Heart right ventricle (tissue), 16 donors: ENCODE measurements around the gene SGCA. TPM values are rescaled to one million over a fixed set of nuclear protein-coding genes. Genes with fewer than 3 reads are reported as not detected.

Source experiments
- ATAC-seq, 8 donors: fragments of 200-7000 bp; cut with Tn5 transposase; one replicate each; pipeline ENCODE4 v1.9.1; 2020; ENCODE audit warnings: mild to moderate bottlenecking in 8 of 8, moderate library complexity in 8 of 8, moderate number of reproducible peaks in 1 of 8
- DNase-seq, 2 donors: peaks; one replicate each; pipeline ENCODE4 v3.0.0-alpha.2; 2020
- H3K27ac ChIP-seq, 10 donors: fragments of 200-600 bp; sonication (generic) in 2 of 10; one replicate each; pipeline versions ENCODE4 v1.5.0 to v1.8.0; 2020 to 2022; ENCODE audit warnings: mild to moderate bottlenecking in 3 of 10
- H3K27me3 ChIP-seq, 7 donors: fragments of 200-600 bp; one replicate each; pipeline ENCODE4 v1.8.0; 2021 to 2022; ENCODE audit warnings: mild to moderate bottlenecking in 2 of 7
- H3K36me3 ChIP-seq, 9 donors: fragments of 200-600 bp; sonication (generic) in 1 of 9; one replicate each; pipeline versions ENCODE4 v1.5.0 to v1.8.0; 2020 to 2022; ENCODE audit warnings: mild to moderate bottlenecking in 2 of 9
- H3K4me1 ChIP-seq, 9 donors: fragments of 200-600 bp; sonication (generic) in 1 of 9; one replicate each; pipeline versions ENCODE4 v1.5.0 to v1.8.0; 2020 to 2022; ENCODE audit warnings: mild to moderate bottlenecking in 4 of 9
- H3K4me3 ChIP-seq, 10 donors: fragments of 200-600 bp; sonication (generic) in 2 of 10; one replicate each; pipeline versions ENCODE4 v1.5.0 to v1.8.0; 2020 to 2022; ENCODE audit warnings: mild to moderate bottlenecking in 7 of 10, moderate library complexity in 2 of 10
- H3K9me3 ChIP-seq, 11 donors: fragments of 200-600 bp in 10 of 11; sonication (generic) in 2 of 11; one replicate each; pipeline versions ENCODE4 v1.5.0 to v1.8.0; 2013 to 2022; ENCODE audit warnings: mild to moderate bottlenecking in 2 of 11, control low read depth in 1 of 11, moderate library complexity in 1 of 11
- CTCF ChIP-seq, 9 donors: fragments of 200-600 bp; sonication (generic) in 2 of 9; IDR thresholded peaks; one replicate each; pipeline versions ENCODE4 v1.5.0 to v1.8.0; 2021 to 2022; ENCODE audit warnings: antibody characterized with exemption in 9 of 9, mild to moderate bottlenecking in 5 of 9, moderate library complexity in 1 of 9
- WGBS, 2 donors: extraction: QIAGEN DNeasy Blood & Tissue Kit; methylation state at CpG; one replicate each; pipeline ENCODE4 v1.1.7; 2013; ENCODE audit warnings: inconsistent platforms in 1 of 2; 5-methylcytosine and 5-hydroxymethylcytosine counted together
- intact Hi-C, 10 donors: fragments of 100-400 bp; cut with DNase I; formaldehyde crosslinking; loops; one replicate each; pipeline versions ENCODE4 v1.11.1 to v1.14.2; 2022
- polyA plus RNA-seq, 2 donors: library from polyadenylated mRNA; stranded (reverse); fragments of 200-250 nt; gene quantifications; one replicate each; pipeline ENCODE4 v1.2.3, GENCODE V29; 2013
- total RNA-seq, 10 donors: library from RNA; stranded (reverse); fragmentation: NEBNext Ultra II Directional in 3 of 10; extraction: Animal tissue kit (Norgen Biotek cat#: 25700) in 3 of 10; gene quantifications; one replicate each; pipeline versions ENCODE4 v1.2.1 to v1.2.4, GENCODE V29; 2021 to 2023
- donor health status: Arrhythmogenic right ventricular cardiomyopathy.
- donor health status: ischemic (EF 13 %, LVEDD 7.1; RV severe dilation, severe dysfunction).
- donor health status: healthy with polysubstance abuse.
- donor health status: DM: no; HTN: yes; CAD: no.
- donor health status: DM: no; HTN: no; CAD: no.
- donor health status: ischemic (EF 25% LVEDD 6.9; RV normal size, moderate dysfunction).
- donor health status: ischemic (EF 25% LVEDD 5.7; RV mildly dilated, moderate dysfunction).
- donor health status: healthy.
- donor health status: DM: yes; HTN: yes; CAD: no.
- donor health status: Ischemic cardiomyopathy.
- donor health status: ischemic (EF 35%, LVEDD 5.7; RV mildly dilated, moderate dysfunction).
- donor health status: nonischemic (EF 11% LVEDD 7.7; RV severe dilation, severe dysfunction).
- donor health status: DM: yes; HTN: yes; CAD: no.
- donor health status: PGD.
- donor health status: ischemic (EF 29% LVEDD 5.4; RV normal size, mild dysfunction).
- donor health status: nonischemic (EF 23%, LVEDD 6.1; RV moderate dilation, normal function).

The SGCA gene
- total and polyA plus RNA-seq, 12 donors, result 136 to 314 (median 158) TPM

- intact Hi-C loops, result no loop called here
- H3K36me3 ChIP-seq, result peaks cover 0 to 95% (median 38%) of the 10 kb centered on the region in 9 donors
- no peak for ATAC-seq
- no peaks in the 10 kb centered on the region for H3K27me3 ChIP-seq
- H3K27ac ChIP-seq, result no peak overlapping the region
- DNase-seq, result no peak
- H3K4me3 ChIP-seq, result no peak overlapping the region
- no peaks in the 10 kb centered on the region for H3K9me3 ChIP-seq
- peaks cover 0 to 10% (median 0%) of the 10 kb centered on the region in 9 donors for H3K4me1 ChIP-seq
- no peak for TF ChIP-seq CTCF (IDR thresholded peaks at IDR 0.05)
- WGBS, 2 donors, result 77 to 82% methylated on average over 11 of the region's 11 CpGs
Measured at GRCh38 chr17:50188921-50189549, 23.2 kb downstream of the SGCA start.

- no peak for ATAC-seq
Measured at GRCh38 chr17:50189550-50190292, 23.9 kb downstream of the SGCA start.

GRCh38 chr17:50190293-50190602 lies 24.4 kb downstream of the SGCA start:
- Histone ChIP-seq H3K36me3 (peaks cover 0 to 100% (median 42%) of the 10 kb centered on the region in 9 donors), H3K27ac (no peak overlapping the region)

More at GRCh38 chr17:50189550-50190292, 23.9 kb downstream of the SGCA start:
- Histone ChIP-seq H3K36me3 (peaks cover 0 to 100% (median 38%) of the 10 kb centered on the region in 9 donors), H3K27ac (no peak overlapping the region), H3K27me3 (no peaks in the 10 kb centered on the region), H3K9me3 (no peaks in the 10 kb centered on the region), H3K4me3 (no peak overlapping the region), H3K4me1 (peaks cover 0 to 4% (median 0%) of the 10 kb centered on the region in 9 donors)
- intact Hi-C loops, result no loop called here
- 69 to 73% methylated on average over 19 to 20 of the region's 20 CpGs for WGBS, 2 donors
- no peak for TF ChIP-seq CTCF (IDR thresholded peaks at IDR 0.05)
- no peak for DNase-seq

More at GRCh38 chr17:50190293-50190602, 24.4 kb downstream of the SGCA start:
- 78 to 83% methylated on average over 8 of the region's 8 CpGs for WGBS, 2 donors
- DNase-seq (no peak), ATAC-seq (no peak)
- H3K27me3 ChIP-seq, result no peaks in the 10 kb centered on the region
- H3K9me3 ChIP-seq, result no peaks in the 10 kb centered on the region
- intact Hi-C loops, result no loop called here
- no peak for TF ChIP-seq CTCF (IDR thresholded peaks at IDR 0.05)
- H3K4me1 ChIP-seq, result no peaks in the 10 kb centered on the region
- no peak overlapping the region for H3K4me3 ChIP-seq
